Gastrocnemius medialis (tissue), 4 donors: ENCODE results near the gene EXOC6. TPM values are rescaled to one million over a fixed set of nuclear protein-coding genes. Genes with fewer than 3 reads are reported as not detected.
"Not testable (repeated sequence)": the region's sequence is repeated elsewhere in the genome, so short reads cannot be mapped to it uniquely, and the experiment has no call there.

ENCODE experiments used
- ATAC-seq, 2 donors: fragments of 150-250 bp; one replicate each; pipeline ENCODE4 v1.9.1; 2016
- DNase-seq, 2 donors: peaks; one replicate each; pipeline ENCODE4 v3.0.0-alpha.2; 2019
- H3K27ac ChIP-seq, 4 donors: fragments of 200-600 bp; sonication (generic); 1 replicate in 1 of 4; 2 replicates in 3 of 4; pipeline ENCODE4 v1.5.1; 2016 to 2018; ENCODE audit warnings: mild to moderate bottlenecking in 2 of 4, moderate library complexity in 1 of 4
- H3K27me3 ChIP-seq, 3 donors: fragments of 200-600 bp; sonication (generic) in 2 of 3; 1 replicate in 1 of 3; 2 replicates in 2 of 3; pipeline versions ENCODE4 v1.5.1 to v1.6.0; 2016 to 2019; ENCODE audit warnings: mild to moderate bottlenecking in 1 of 3, moderate library complexity in 1 of 3
- H3K36me3 ChIP-seq, 2 donors: fragments of 200-600 bp; sonication (generic) in 1 of 2; one replicate each; pipeline ENCODE4 v1.5.1; 2017 to 2018
- H3K4me1 ChIP-seq, 2 donors: fragments of 200-600 bp; sonication (generic) in 1 of 2; one replicate each; pipeline ENCODE4 v1.5.1; 2016 to 2017; ENCODE audit warnings: mild to moderate bottlenecking in 2 of 2
- H3K4me3 ChIP-seq, 4 donors: fragments of 200-600 bp; sonication (generic) in 3 of 4; 1 replicate in 1 of 4; 2 replicates in 3 of 4; pipeline ENCODE4 v1.5.1; 2016 to 2019; ENCODE audit warnings: mild to moderate bottlenecking in 2 of 4
- H3K9me3 ChIP-seq, 3 donors: fragments of 200-600 bp; sonication (generic) in 2 of 3; 1 replicate in 1 of 3; 2 replicates in 2 of 3; pipeline ENCODE4 v1.5.1; 2016 to 2019
- POLR2A ChIP-seq, 2 donors: fragments of 450-650 bp; IDR thresholded peaks; one replicate each; pipeline ENCODE4 v1.6.1; 2017; ENCODE audit warnings: antibody characterized with exemption in 2 of 2, mild to moderate bottlenecking in 2 of 2, moderate library complexity in 2 of 2
- in situ Hi-C, 4 donors: fragments of 200-750 bp; cut with MboI; loops; one replicate each; pipeline versions ENCODE4 v1.15.0 to v1.8.0; 2017; ENCODE audit warnings: low sequenced_read_pairs in 4 of 4
- intact Hi-C: fragments of 100-400 bp; cut with DNase I; formaldehyde crosslinking; loops from one replicate; pipeline ENCODE4 v1.15.1; 2023; ENCODE audit warnings: low total_unique reads
- total RNA-seq, 4 donors: library from RNA; depleted of rRNA; stranded (reverse); fragments of >200 nt; gene quantifications; one replicate each; pipeline versions ENCODE4 v1.1.0 to v1.2.3, GENCODE V29; 2016
- TF ChIP-seq, protein P1 (sequence below), 5 experiments: fragments of 450-650 bp in 3 of 5; fragments of 200-600 bp in 2 of 5; sonication (generic) in 2 of 5; IDR thresholded peaks in 4 of 5; conservative IDR thresholded peaks in 1 of 5; 1 replicate in 4 of 5; 2 replicates in 1 of 5; pipeline ENCODE4 v1.5.1; 2016 to 2019; ENCODE audit warnings: antibody characterized with exemption in 5 of 5, mild to moderate bottlenecking in 3 of 5, moderate library complexity in 3 of 5

The EXOC6 gene
- total RNA-seq, 4 donors from 2014 or later, result 11.8 to 16.8 (median 14.6) TPM

DNA sequence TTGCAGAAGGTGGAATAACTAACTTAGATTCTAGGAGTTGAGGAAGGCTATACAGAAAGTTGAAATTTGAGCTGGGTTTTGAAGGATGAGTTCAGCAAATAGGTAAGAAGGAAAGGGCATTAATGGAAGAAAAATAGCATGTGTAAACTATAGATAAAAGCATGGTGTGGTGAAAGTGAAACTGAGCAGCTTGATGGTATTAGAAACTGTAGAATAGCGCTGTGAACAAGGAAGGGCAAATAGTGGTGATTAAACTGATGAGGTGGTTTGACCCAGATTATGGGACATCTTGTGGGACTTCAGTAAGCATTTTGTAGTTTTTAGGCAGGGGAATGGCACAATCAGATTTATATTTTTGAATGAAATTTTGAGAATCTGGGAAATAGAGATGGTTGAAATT is 90.5 kb downstream of the EXOC6 start:
- H3K4me3 ChIP-seq, result no peak overlapping the region
- in situ Hi-C loops, result no loop called here
- intact Hi-C loops, result no loop called here
- H3K27me3 ChIP-seq, result no peaks in the 10 kb centered on the region
- H3K4me1 ChIP-seq, result no peaks in the 10 kb centered on the region
- H3K9me3 ChIP-seq, result no peaks in the 10 kb centered on the region
- no peak for TF ChIP-seq POLR2A (IDR thresholded peaks at IDR 0.05)
- TF ChIP-seq, protein P1, sequence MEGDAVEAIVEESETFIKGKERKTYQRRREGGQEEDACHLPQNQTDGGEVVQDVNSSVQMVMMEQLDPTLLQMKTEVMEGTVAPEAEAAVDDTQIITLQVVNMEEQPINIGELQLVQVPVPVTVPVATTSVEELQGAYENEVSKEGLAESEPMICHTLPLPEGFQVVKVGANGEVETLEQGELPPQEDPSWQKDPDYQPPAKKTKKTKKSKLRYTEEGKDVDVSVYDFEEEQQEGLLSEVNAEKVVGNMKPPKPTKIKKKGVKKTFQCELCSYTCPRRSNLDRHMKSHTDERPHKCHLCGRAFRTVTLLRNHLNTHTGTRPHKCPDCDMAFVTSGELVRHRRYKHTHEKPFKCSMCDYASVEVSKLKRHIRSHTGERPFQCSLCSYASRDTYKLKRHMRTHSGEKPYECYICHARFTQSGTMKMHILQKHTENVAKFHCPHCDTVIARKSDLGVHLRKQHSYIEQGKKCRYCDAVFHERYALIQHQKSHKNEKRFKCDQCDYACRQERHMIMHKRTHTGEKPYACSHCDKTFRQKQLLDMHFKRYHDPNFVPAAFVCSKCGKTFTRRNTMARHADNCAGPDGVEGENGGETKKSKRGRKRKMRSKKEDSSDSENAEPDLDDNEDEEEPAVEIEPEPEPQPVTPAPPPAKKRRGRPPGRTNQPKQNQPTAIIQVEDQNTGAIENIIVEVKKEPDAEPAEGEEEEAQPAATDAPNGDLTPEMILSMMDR (IDR thresholded peaks at IDR 0.05 in 4 of 5, conservative IDR thresholded peaks at IDR 0.05 in 1 of 5), result no peak
- peaks cover 0 to 27% of the 10 kb centered on the region in 2 donors for H3K36me3 ChIP-seq
- no peak overlapping the region for H3K27ac ChIP-seq
- ATAC-seq, result no peak
- no peak for DNase-seq

- ATAC-seq (no peak), DNase-seq (no peak)
- TF ChIP-seq POLR2A (IDR thresholded peaks at IDR 0.05), result no peak
- TF ChIP-seq, protein P1 (IDR thresholded peaks at IDR 0.05 in 4 of 5, conservative IDR thresholded peaks at IDR 0.05 in 1 of 5), result no peak
- Histone ChIP-seq H3K27me3 (no peaks in the 10 kb centered on the region), H3K36me3 (peaks cover 0 to 43% of the 10 kb centered on the region in 2 donors), H3K9me3 (no peaks in the 10 kb centered on the region), H3K4me3 (no peak overlapping the region), H3K4me1 (no peaks in the 10 kb centered on the region), H3K27ac (no peak overlapping the region)
- in situ Hi-C loops (no loop called here), intact Hi-C loops (no loop called here)
Measured at GRCh38 chr10:92942226-92942625, 93.9 kb downstream of the EXOC6 start.

GRCh38 chr10:92946491-92946890 is 98.2 kb downstream of the EXOC6 start:
- H3K4me1 ChIP-seq, result no peaks in the 10 kb centered on the region
- no peaks in the 10 kb centered on the region for H3K27me3 ChIP-seq
- H3K9me3 ChIP-seq, result no peaks in the 10 kb centered on the region
- DNase-seq (no peak), ATAC-seq (no peak)
- no peak overlapping the region for H3K4me3 ChIP-seq
- peaks cover 0 to 58% of the 10 kb centered on the region in 2 donors for H3K36me3 ChIP-seq
- H3K27ac ChIP-seq, result no peak overlapping the region
- intact Hi-C loops, result no loop called here
- TF ChIP-seq POLR2A (IDR thresholded peaks at IDR 0.05), result no peak
- TF ChIP-seq, protein P1 (IDR thresholded peaks at IDR 0.05 in 4 of 5, conservative IDR thresholded peaks at IDR 0.05 in 1 of 5), result no peak
- in situ Hi-C loops, result no loop called here

- intact Hi-C loops, DNase-seq, H3K4me3 ChIP-seq, ATAC-seq, H3K4me1 ChIP-seq, H3K9me3 ChIP-seq, H3K27ac ChIP-seq, in situ Hi-C loops, H3K27me3 ChIP-seq: not testable (repeated sequence)
- H3K36me3 ChIP-seq, result peaks cover 0 to 41% of the 10 kb centered on the region in 2 donors
Measured at GRCh38 chr10:92952573-92952972, 104.3 kb downstream of the EXOC6 start.

GRCh38 chr10:92957223-92958010 is 109.1 kb downstream of the EXOC6 start:
- in situ Hi-C loops (no loop called here), intact Hi-C loops (no loop called here)
- H3K4me3 ChIP-seq, result no peak overlapping the region
- H3K27ac ChIP-seq, result no peak overlapping the region
- no peaks in the 10 kb centered on the region for H3K9me3 ChIP-seq
- TF ChIP-seq, protein P1 (IDR thresholded peaks at IDR 0.05 in 4 of 5, conservative IDR thresholded peaks at IDR 0.05 in 1 of 5), result no peak
- TF ChIP-seq POLR2A (IDR thresholded peaks at IDR 0.05), result no peak
- peaks cover 0 to 8% of the 10 kb centered on the region in 2 donors for H3K4me1 ChIP-seq
- H3K36me3 ChIP-seq, result peaks cover 0 to 37% of the 10 kb centered on the region in 2 donors
- no peaks in the 10 kb centered on the region for H3K27me3 ChIP-seq
- ATAC-seq (no peak), DNase-seq (no peak)
